Measurements from ENCODE around the gene TMEM108. TPM values are rescaled to one million over a fixed set of nuclear protein-coding genes. Genes with fewer than 3 reads are reported as not detected.
A peak's percentile ranks its signal among the peaks of the same experiment; 100 is the strongest.

The TMEM108 gene
- total and polyA plus RNA-seq, 5 donors from 2014 or later, result 0.11 TPM; not detected in 4

- Mint-ChIP-seq H3K4me3 (no peak overlapping the region), H3K9me3 (no peaks in the 10 kb centered on the region), H3K4me1 (no peaks in the 10 kb centered on the region), H3K36me3 (no peaks in the 10 kb centered on the region), H3K27me3 (peaks cover 9% of the 10 kb centered on the region), H3K27ac (no peak overlapping the region)
- Histone ChIP-seq H3K9me3 (ENCODE audit: control insufficient read depth in 2 of 2, low read length in 2 of 2) (no peaks in the 10 kb centered on the region), H3K4me3 (ENCODE audit: low read depth, low read length) (no peak overlapping the region), H3K27me3 (ENCODE audit: control insufficient read depth, insufficient read depth, low read length) (no peaks in the 10 kb centered on the region), H3K4me1 (ENCODE audit: control insufficient read depth, insufficient read depth, low read length, poor library complexity, severe bottlenecking) (no peaks in the 10 kb centered on the region), H3K27ac (ENCODE audit: insufficient read depth, low read length, poor library complexity, severe bottlenecking) (no peak overlapping the region), H3K36me3 (ENCODE audit: control insufficient read depth, insufficient read depth, low read length) (no peaks in the 10 kb centered on the region)
- no peak for ATAC-seq (ENCODE audit: low read depth in 2 of 2)
- peak in 1 of 3 donors; percentile 31 for DNase-seq
Observed at GRCh38 chr3:133384331-133385027, 346.3 kb downstream of the TMEM108 start.

DNA sequence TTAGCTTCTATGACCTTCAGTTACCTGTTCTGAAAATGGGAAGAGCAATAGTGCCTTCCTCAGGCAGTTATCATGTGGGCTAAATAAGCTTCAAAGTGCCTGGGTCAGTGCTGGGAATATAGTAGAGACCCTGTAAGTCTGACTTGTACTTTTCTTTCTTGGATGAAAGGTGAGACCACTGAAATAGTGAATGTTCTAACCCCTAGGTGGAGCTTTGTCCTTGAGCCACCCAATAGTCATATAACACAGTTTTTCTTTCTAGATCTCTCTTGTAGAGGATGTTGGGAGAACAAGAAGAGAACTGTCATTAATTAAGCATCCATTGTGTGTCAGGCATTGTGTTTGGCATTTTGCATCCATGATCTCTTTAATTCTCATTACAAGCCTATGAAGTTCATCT lies 348.7 kb downstream of the TMEM108 start:
- no peaks in the 10 kb centered on the region for H3K27me3 ChIP-seq (ENCODE audit: control insufficient read depth, insufficient read depth, low read length)
- H3K9me3 ChIP-seq (ENCODE audit: control insufficient read depth in 2 of 2, low read length in 2 of 2), result no peaks in the 10 kb centered on the region
- H3K4me1 Mint-ChIP-seq, result peaks cover 0 to 2% (median 0%) of the 10 kb centered on the region in 4 donors
- no peaks in the 10 kb centered on the region for H3K36me3 ChIP-seq (ENCODE audit: control insufficient read depth, insufficient read depth, low read length)
- H3K27me3 Mint-ChIP-seq, result peaks cover 9% of the 10 kb centered on the region
- H3K27ac ChIP-seq (ENCODE audit: insufficient read depth, low read length, poor library complexity, severe bottlenecking), result no peak overlapping the region
- DNase-seq (no peak), ATAC-seq (ENCODE audit: low read depth in 2 of 2) (no peak)
- H3K9me3 Mint-ChIP-seq, result no peaks in the 10 kb centered on the region
- no peak overlapping the region for H3K4me3 ChIP-seq (ENCODE audit: low read depth, low read length)
- H3K36me3 Mint-ChIP-seq, result no peaks in the 10 kb centered on the region
- no peak overlapping the region for H3K27ac Mint-ChIP-seq
- H3K4me3 Mint-ChIP-seq, result no peak overlapping the region
- H3K4me1 ChIP-seq (ENCODE audit: control insufficient read depth, insufficient read depth, low read length, poor library complexity, severe bottlenecking), result no peaks in the 10 kb centered on the region

- H3K4me1 ChIP-seq (ENCODE audit: control insufficient read depth, insufficient read depth, low read length, poor library complexity, severe bottlenecking), result no peaks in the 10 kb centered on the region
- H3K9me3 Mint-ChIP-seq, result no peaks in the 10 kb centered on the region
- no peak for ATAC-seq (ENCODE audit: low read depth in 2 of 2)
Observed at GRCh38 chr3:133387341-133387740, 349.1 kb downstream of the TMEM108 start.

GRCh38 chr3:133388696-133389395 lies 350.7 kb downstream of the TMEM108 start:
- Histone ChIP-seq H3K36me3 (ENCODE audit: control insufficient read depth, insufficient read depth, low read length) (no peaks in the 10 kb centered on the region), H3K27me3 (ENCODE audit: control insufficient read depth, insufficient read depth, low read length) (no peaks in the 10 kb centered on the region), H3K4me3 (ENCODE audit: low read depth, low read length) (no peak overlapping the region), H3K27ac (ENCODE audit: insufficient read depth, low read length, poor library complexity, severe bottlenecking) (no peak overlapping the region), H3K9me3 (ENCODE audit: control insufficient read depth in 2 of 2, low read length in 2 of 2) (no peaks in the 10 kb centered on the region), H3K4me1 (ENCODE audit: control insufficient read depth, insufficient read depth, low read length, poor library complexity, severe bottlenecking) (no peaks in the 10 kb centered on the region)
- DNase-seq (no peak), ATAC-seq (ENCODE audit: low read depth in 2 of 2) (no peak)
- no peaks in the 10 kb centered on the region for H3K36me3 Mint-ChIP-seq
- no peaks in the 10 kb centered on the region for H3K9me3 Mint-ChIP-seq
- H3K27me3 Mint-ChIP-seq, result no peaks in the 10 kb centered on the region
- H3K27ac Mint-ChIP-seq, result peak overlapping the region in 1 of 3 donors; percentile 21
- no peak overlapping the region for H3K4me3 Mint-ChIP-seq
- peaks cover 0 to 6% (median 0%) of the 10 kb centered on the region in 4 donors for H3K4me1 Mint-ChIP-seq

More at GRCh38 chr3:133387341-133387740, 349.1 kb downstream of the TMEM108 start:
- DNase-seq, result no peak
- Mint-ChIP-seq H3K27me3 (peaks cover 9% of the 10 kb centered on the region), H3K4me1 (peaks cover 0 to 2% (median 0%) of the 10 kb centered on the region in 4 donors), H3K36me3 (no peaks in the 10 kb centered on the region), H3K27ac (no peak overlapping the region), H3K4me3 (no peak overlapping the region)
- H3K4me3 ChIP-seq (ENCODE audit: low read depth, low read length), result no peak overlapping the region
- no peaks in the 10 kb centered on the region for H3K27me3 ChIP-seq (ENCODE audit: control insufficient read depth, insufficient read depth, low read length)
- H3K27ac ChIP-seq (ENCODE audit: insufficient read depth, low read length, poor library complexity, severe bottlenecking), result no peak overlapping the region
- no peaks in the 10 kb centered on the region for H3K36me3 ChIP-seq (ENCODE audit: control insufficient read depth, insufficient read depth, low read length)
- no peaks in the 10 kb centered on the region for H3K9me3 ChIP-seq (ENCODE audit: control insufficient read depth in 2 of 2, low read length in 2 of 2)

DNA sequence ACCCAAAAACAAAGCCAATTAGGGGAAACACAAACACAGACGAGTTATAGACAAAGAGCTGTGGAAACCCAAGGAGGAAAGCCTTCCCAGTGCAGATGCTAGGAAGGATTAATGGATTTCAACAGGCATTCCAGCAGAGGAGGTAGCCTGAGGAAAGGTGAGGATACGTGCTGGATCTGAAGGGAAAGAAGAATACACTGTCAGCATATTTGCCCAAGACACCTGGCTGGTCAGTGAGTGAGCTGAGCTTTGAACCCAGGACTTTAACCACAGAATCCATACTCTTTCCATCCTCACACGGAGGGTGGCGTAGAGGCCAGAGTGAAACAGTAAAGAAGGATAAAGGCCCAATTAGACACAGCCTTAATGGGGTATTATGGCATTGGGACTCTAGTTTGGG lies 352.5 kb downstream of the TMEM108 start:
- Histone ChIP-seq H3K4me1 (ENCODE audit: control insufficient read depth, insufficient read depth, low read length, poor library complexity, severe bottlenecking) (no peaks in the 10 kb centered on the region), H3K4me3 (ENCODE audit: low read depth, low read length) (no peak overlapping the region), H3K27ac (ENCODE audit: insufficient read depth, low read length, poor library complexity, severe bottlenecking) (no peak overlapping the region), H3K9me3 (ENCODE audit: control insufficient read depth in 2 of 2, low read length in 2 of 2) (no peaks in the 10 kb centered on the region), H3K36me3 (ENCODE audit: control insufficient read depth, insufficient read depth, low read length) (no peaks in the 10 kb centered on the region), H3K27me3 (ENCODE audit: control insufficient read depth, insufficient read depth, low read length) (no peaks in the 10 kb centered on the region)
- DNase-seq, result no peak
- peak overlapping the region in 1 of 3 donors; percentile 3 for H3K27ac Mint-ChIP-seq
- H3K9me3 Mint-ChIP-seq, result peaks cover 0 to 1% (median 0%) of the 10 kb centered on the region in 7 donors
- H3K4me1 Mint-ChIP-seq, result peaks cover 0 to 13% (median 5%) of the 10 kb centered on the region in 4 donors
- H3K36me3 Mint-ChIP-seq, result no peaks in the 10 kb centered on the region
- no peak for ATAC-seq (ENCODE audit: low read depth in 2 of 2)
- H3K4me3 Mint-ChIP-seq, result no peak overlapping the region
- H3K27me3 Mint-ChIP-seq, result no peaks in the 10 kb centered on the region

GRCh38 chr3:133393204-133393603 lies 355.0 kb downstream of the TMEM108 start:
- no peak overlapping the region for H3K27ac ChIP-seq (ENCODE audit: insufficient read depth, low read length, poor library complexity, severe bottlenecking)
- no peak for DNase-seq
- Mint-ChIP-seq H3K4me1 (peaks cover 0 to 14% (median 5%) of the 10 kb centered on the region in 4 donors), H3K27ac (no peak overlapping the region), H3K27me3 (no peaks in the 10 kb centered on the region), H3K9me3 (peaks cover 0 to 2% (median 0%) of the 10 kb centered on the region in 7 donors), H3K4me3 (no peak overlapping the region), H3K36me3 (no peaks in the 10 kb centered on the region)
- no peaks in the 10 kb centered on the region for H3K4me1 ChIP-seq (ENCODE audit: control insufficient read depth, insufficient read depth, low read length, poor library complexity, severe bottlenecking)
- no peaks in the 10 kb centered on the region for H3K9me3 ChIP-seq (ENCODE audit: control insufficient read depth in 2 of 2, low read length in 2 of 2)
- H3K4me3 ChIP-seq (ENCODE audit: low read depth, low read length), result no peak overlapping the region
- H3K36me3 ChIP-seq (ENCODE audit: control insufficient read depth, insufficient read depth, low read length), result no peaks in the 10 kb centered on the region
- no peak for ATAC-seq (ENCODE audit: low read depth in 2 of 2)
- no peaks in the 10 kb centered on the region for H3K27me3 ChIP-seq (ENCODE audit: control insufficient read depth, insufficient read depth, low read length)

DNA sequence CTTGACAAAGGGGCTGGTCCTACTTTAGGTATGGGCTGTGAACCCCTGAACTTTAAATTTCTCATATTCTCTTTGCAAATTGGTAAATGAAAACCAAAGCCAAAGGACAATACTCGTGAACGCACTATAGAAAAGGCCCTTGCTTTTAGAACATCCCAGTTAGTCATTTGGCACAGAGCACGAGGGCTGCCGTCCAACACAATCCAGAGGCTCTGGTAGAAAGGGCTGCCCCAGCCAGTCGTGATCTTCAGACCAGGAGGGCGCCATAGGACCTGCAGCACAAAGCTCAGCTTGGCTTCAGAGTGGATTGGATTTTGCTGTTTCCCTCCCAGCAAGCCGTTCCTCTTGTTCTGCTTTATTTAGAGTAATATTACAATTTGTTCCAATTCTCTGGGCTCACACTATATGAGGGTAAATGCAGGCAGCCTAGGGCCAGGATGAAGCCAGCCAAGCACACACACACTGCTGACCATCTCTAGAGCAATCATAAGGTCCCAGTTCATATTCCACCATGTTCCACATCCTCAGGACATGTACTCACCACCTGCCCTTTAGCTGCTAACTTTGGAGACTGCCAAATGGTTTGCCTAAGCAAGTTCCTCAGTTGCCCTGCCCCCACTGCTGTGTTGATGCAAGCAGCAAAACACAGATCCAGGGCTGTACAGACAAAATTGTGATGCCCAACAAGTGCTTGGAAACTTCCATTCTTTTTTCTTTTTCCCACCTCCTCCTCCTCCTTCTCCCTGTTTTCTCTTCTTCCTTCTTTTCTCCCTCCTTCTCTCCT lies 355.7 kb downstream of the TMEM108 start:
- Histone ChIP-seq H3K36me3 (ENCODE audit: control insufficient read depth, insufficient read depth, low read length) (no peaks in the 10 kb centered on the region), H3K27ac (ENCODE audit: insufficient read depth, low read length, poor library complexity, severe bottlenecking) (no peak overlapping the region), H3K4me3 (ENCODE audit: low read depth, low read length) (no peak overlapping the region), H3K4me1 (ENCODE audit: control insufficient read depth, insufficient read depth, low read length, poor library complexity, severe bottlenecking) (no peaks in the 10 kb centered on the region), H3K9me3 (ENCODE audit: control insufficient read depth in 2 of 2, low read length in 2 of 2) (no peaks in the 10 kb centered on the region), H3K27me3 (ENCODE audit: control insufficient read depth, insufficient read depth, low read length) (no peaks in the 10 kb centered on the region)
- peaks cover 0 to 2% (median 0%) of the 10 kb centered on the region in 7 donors for H3K9me3 Mint-ChIP-seq
- H3K4me1 Mint-ChIP-seq, result peaks cover 0 to 14% (median 5%) of the 10 kb centered on the region in 4 donors
- ATAC-seq (ENCODE audit: low read depth in 2 of 2) (no peak), DNase-seq (no peak)
- no peaks in the 10 kb centered on the region for H3K27me3 Mint-ChIP-seq
- no peak overlapping the region for H3K4me3 Mint-ChIP-seq
- H3K27ac Mint-ChIP-seq, result no peak overlapping the region
- H3K36me3 Mint-ChIP-seq, result no peaks in the 10 kb centered on the region

Measured in CD4-positive, CD25-positive, alpha-beta regulatory T cell (primary cell).